HG02588 (cell line): Measurements from ENCODE around the gene DOCK4.

Source experiments
- ATAC-seq: cut with Tn5 transposase; IDR thresholded peaks from one replicate; pipeline ENCODE4 v1.9.1; 2021; ENCODE audit warnings: mild to moderate bottlenecking, moderate library complexity; ENCODE audit not compliant: unreplicated experiment

Gene DOCK4

DNA sequence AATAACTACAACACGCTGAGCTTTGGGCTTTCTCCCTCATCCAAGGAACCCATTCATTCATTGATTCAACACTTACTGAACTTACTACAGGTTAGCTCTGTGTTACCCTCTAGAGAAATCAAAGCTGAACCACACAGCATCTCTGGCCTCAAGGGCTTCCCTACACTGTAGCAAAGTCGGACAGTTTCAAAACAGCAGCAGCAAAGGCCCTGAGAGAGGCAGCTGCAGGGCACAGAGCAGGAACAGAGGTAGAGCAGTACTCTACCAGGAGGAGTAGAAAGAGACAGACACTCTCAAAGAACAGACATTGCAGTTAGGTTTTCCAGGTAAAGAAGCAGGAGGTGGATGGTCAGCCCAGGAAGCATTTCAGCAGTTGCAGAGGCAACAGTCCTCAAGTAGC, 16.1 kb downstream of the DOCK4 start:
- no peak for ATAC-seq

DNA sequence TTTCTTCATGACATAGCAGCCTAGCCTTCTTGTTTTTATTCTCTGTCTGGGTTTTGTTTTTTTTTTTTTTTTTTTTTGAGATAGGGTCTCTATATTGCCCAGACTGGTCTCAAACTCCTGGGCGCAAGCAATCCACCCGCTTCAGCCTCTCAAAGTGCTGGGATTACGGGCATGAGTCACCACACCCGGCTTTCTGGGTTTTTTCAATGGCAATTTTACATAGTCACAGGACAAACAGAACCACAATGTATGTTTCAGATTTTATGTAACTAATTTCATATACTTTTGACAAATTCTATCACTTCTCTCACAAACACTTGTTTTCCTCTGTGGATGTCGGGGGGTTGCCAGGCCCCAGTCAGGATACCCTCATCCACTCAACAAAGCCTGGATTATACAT, 16.5 kb downstream of the DOCK4 start:
- no peak for ATAC-seq

GRCh38 chr7:112188257-112188656, 17.9 kb downstream of the DOCK4 start:
- ATAC-seq: no peak

GRCh38 chr7:112186300-112186699, 19.9 kb downstream of the DOCK4 start:
- no peak for ATAC-seq

DNA sequence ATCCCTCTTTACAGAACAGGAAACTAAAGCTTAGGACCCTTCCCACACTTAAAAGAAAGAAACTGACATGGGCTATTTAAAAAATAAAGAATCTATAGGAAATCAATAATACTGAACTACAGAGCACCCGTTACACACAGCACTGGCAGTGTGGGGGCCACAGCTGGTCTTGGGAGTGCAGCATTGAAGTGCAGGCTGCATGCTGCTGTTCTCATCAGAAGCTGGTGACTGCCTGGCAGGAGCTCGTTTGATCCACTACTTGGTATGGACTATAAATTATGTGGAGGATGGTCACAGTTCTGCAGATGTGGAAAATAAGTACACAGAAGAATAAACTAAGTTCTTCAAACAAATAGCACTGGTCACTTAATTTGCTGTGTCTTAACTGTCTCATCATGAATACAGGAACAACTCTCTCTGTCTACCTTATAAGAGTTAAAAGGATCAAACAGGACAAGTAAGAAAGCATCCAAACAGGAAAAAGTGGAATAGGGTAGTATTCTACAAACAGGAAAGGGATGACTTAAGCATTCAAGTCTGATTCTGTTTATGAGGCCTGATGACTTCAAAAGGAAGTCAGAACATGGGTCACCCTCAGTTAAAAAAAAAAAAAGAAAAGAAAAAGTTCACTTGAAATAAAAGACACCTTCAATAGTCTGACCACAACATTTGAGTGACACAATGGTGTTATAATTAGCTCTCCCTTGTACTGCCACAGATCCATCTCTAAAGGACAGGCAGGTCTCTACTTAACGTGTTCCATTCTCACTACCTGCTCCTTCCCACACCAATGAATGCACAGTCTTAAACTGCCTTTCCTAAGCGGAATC, 21.0 kb downstream of the DOCK4 start:
- ATAC-seq: no peak

- ATAC-seq: no peak
These were observed 21.7 kb downstream of the DOCK4 start for GRCh38 chr7:112184455-112184854.

- no peak for ATAC-seq
These were observed 22.9 kb downstream of the DOCK4 start for GRCh38 chr7:112183266-112183665.

DNA sequence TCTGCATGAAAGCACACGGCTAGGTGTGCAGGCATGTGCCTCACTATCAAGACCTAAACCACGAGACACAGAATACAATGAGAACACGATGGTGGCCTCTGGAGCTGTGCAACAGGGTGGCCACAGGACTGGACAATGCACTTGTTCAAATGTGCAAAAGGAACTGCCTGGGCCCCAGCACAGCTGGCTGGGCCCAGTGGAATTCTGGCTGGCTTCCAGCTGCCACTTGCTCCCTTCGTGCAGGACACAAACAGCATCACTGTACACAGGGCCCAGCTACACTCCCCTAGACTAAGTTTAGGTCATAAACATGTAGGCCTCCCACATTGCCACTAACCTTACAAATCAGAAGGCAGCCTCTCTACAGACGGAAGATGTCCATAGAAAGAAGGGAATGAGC, 23.4 kb downstream of the DOCK4 start:
- ATAC-seq: no peak

GRCh38 chr7:112180223-112180622, 26.0 kb downstream of the DOCK4 start:
- no peak for ATAC-seq

GRCh38 chr7:112176693-112177415, 29.3 kb downstream of the DOCK4 start:
- no peak for ATAC-seq

GRCh38 chr7:112176241-112176640, 30.0 kb downstream of the DOCK4 start:
- no peak for ATAC-seq

- ATAC-seq: no peak
These were observed 32.0 kb downstream of the DOCK4 start for GRCh38 chr7:112174192-112174591.

- ATAC-seq: no peak
These were observed 32.7 kb downstream of the DOCK4 start for GRCh38 chr7:112173568-112173905.

GRCh38 chr7:112172870-112173567, 33.2 kb downstream of the DOCK4 start:
- ATAC-seq: no peak

GRCh38 chr7:112171673-112172072, 34.5 kb downstream of the DOCK4 start:
- no peak for ATAC-seq

GRCh38 chr7:112168915-112169314, 37.3 kb downstream of the DOCK4 start:
- ATAC-seq: no peak

GRCh38 chr7:112167147-112167546, 39.1 kb downstream of the DOCK4 start:
- ATAC-seq: no peak

GRCh38 chr7:112162784-112163506, 43.3 kb downstream of the DOCK4 start:
- no peak for ATAC-seq

DNA sequence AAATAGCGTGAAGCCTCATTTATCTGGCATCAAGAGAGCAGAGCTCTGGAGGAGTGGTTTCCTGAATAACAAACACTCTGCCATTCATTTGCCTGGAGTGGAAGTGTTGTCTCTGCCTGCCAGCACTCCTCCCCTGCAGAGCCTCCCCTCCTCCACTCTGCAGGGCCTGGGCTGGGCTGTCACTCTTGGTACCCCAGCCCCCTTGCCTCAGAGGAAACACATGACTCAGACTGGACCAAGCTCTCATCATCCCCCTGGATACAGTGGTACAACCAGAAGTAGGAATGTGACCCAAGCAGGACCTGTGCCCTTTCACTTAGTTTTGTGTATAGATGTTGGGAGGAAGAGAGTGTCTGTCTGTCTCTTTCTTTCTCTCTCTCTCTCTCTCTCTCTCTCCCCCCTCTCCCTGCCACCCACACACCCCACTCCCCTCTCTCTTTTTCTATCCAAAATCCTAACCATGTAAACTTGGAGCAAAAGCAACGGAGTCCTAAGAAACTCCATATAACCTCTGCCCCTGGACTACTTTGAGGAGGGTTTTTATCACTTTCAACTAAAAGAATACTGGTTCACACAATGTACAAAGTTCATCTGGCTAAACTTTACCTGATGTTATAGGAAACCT, 43.9 kb downstream of the DOCK4 start:
- no peak for ATAC-seq

DNA sequence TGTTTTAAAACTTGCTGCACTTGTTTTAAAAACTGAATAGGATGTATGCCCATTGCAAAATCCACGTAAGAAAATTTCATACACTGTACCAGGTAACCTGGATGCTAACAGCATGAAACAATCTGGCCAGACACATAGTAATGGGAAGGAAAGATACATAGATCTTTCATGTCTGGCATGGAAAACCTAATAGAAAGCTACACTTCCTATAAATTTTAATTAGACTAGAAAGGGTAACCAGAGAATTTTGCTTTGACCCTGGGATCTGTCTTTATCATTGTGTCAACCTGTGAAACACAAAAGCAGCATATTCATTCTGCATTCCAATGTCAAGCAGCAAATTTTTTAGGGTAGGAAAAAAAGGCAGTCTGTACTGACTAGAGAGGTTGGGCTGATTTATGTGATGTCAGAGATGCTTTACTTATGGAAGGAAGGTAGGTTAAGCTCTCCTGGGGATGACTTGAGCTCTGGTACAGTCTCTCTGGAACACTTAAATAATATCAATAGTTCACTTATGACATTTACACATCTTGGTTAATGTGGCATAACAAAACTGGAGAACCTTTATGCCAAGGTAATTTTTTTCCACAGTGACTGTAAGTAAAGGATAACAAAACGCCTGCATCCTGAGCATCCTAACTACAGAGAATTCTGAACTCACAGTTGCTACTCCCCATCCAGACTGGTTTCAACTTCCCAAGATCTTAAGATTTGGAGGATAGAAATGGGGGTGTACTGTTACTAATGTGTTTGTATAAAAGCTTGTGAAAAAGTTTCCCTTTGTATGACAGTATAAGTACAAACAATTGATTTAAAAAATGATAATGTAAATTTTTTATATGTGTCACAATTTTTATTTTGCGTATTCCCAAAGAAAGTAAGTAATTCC, 44.7 kb downstream of the DOCK4 start:
- no peak for ATAC-seq
